Astrocyte (in vitro differentiated cells and primary cell): ENCODE measurements around the gene COX19.

Experiments used
- CTCF ChIP-seq: IDR thresholded peaks from 2 replicates; pipeline ENCODE4 v1.5.1; 2011; ENCODE audit warnings: low read depth, mild to moderate bottlenecking, inconsistent platforms, low read length, moderate library complexity; ENCODE audit not compliant: insufficient read depth
- EZH2 ChIP-seq: IDR thresholded peaks from 2 replicates; pipeline ENCODE4 v1.6.1; 2012; ENCODE audit warnings: mild to moderate bottlenecking, low read length, inconsistent platforms; ENCODE audit not compliant: insufficient read depth

GRCh38 chr7:938546-939185 is 36.7 kb downstream of the COX19 start:
- no peak for TF ChIP-seq EZH2
- no peak for TF ChIP-seq CTCF
